Ovary (tissue), 9 donors: Measurements from ENCODE around the gene SKIL. TPM values are rescaled to one million over a fixed set of nuclear protein-coding genes. Genes with fewer than 3 reads are reported as not detected.

Experiments
- DNase-seq, 5 donors: peaks; one replicate each; pipeline ENCODE4 v3.0.0-alpha.2; 2019 to 2020
- H3K27ac ChIP-seq, 2 donors: fragments of 200-600 bp; one replicate each; pipeline versions ENCODE4 v1.5.1 to v1.8.0; 2019 to 2022
- H3K27me3 ChIP-seq: fragments of 200-600 bp; one replicate; pipeline ENCODE4 v1.8.0; 2022
- H3K36me3 ChIP-seq: fragments of 200-600 bp; sonication (generic); one replicate; pipeline ENCODE4 v1.5.1; 2019
- H3K4me1 ChIP-seq: one replicate; pipeline ENCODE4 v1.8.1; 2013; ENCODE audit warnings: mild to moderate bottlenecking, moderate library complexity; ENCODE audit not compliant: insufficient read depth
- H3K4me3 ChIP-seq: fragments of 200-600 bp; sonication (generic); one replicate; pipeline ENCODE4 v1.5.1; 2017
- H3K9me3 ChIP-seq, 2 donors: fragments of 200-600 bp in 1 of 2; sonication (generic) in 1 of 2; one replicate each; pipeline versions ENCODE4 v1.5.1 to v1.8.1; 2013 to 2019; ENCODE audit warnings: mild to moderate bottlenecking in 1 of 2, moderate library complexity in 1 of 2
- CTCF ChIP-seq, 3 donors: fragments of 450-650 bp in 2 of 3; fragments of 200-600 bp in 1 of 3; IDR thresholded peaks; one replicate each; pipeline versions ENCODE4 v1.5.1 to v1.8.0; 2016 to 2022; ENCODE audit warnings: antibody characterized with exemption in 3 of 3, mild to moderate bottlenecking in 1 of 3
- EP300 ChIP-seq: sonication (generic); formaldehyde crosslinking; IDR thresholded peaks from one replicate; pipeline ENCODE4 v1.6.1; 2017; ENCODE audit warnings: antibody characterized with exemption
- POLR2A ChIP-seq: fragments of 450-650 bp; IDR thresholded peaks from one replicate; pipeline ENCODE4 v1.6.1; 2017; ENCODE audit warnings: antibody characterized with exemption, mild to moderate bottlenecking, moderate library complexity
- WGBS, 3 donors: extraction: QIAGEN DNeasy Blood & Tissue Kit in 1 of 3; methylation state at CpG; one replicate each; pipeline versions ENCODE4 v1.1.5 to v1.1.7; 2013 to 2017; 5-methylcytosine and 5-hydroxymethylcytosine counted together
- intact Hi-C, 4 donors: fragments of 100-400 bp; cut with DNase I; formaldehyde crosslinking; loops; one replicate each; pipeline versions ENCODE4 v1.11.0 to v1.15.1; 2022 to 2023
- polyA plus RNA-seq, 2 donors: library from polyadenylated mRNA; stranded (reverse); fragments of 200-250 nt in 1 of 2; fragments of 350-450 nt in 1 of 2; fragmentation: Illumina TruSeq in 1 of 2; extraction: RNeasy Lipid Tissue Mini Kit (QIAGEN cat#74804) in 1 of 2; gene quantifications; one replicate each; pipeline ENCODE4 v1.2.3, GENCODE V29; 2013 to 2014
- total RNA-seq, 7 donors: library from RNA; depleted of rRNA in 2 of 7; stranded (reverse); fragments of >200 nt in 2 of 7; fragmentation: NEBNext Ultra II Directional in 3 of 7; extraction: Animal tissue kit (Norgen Biotek cat#: 25700) in 3 of 7; gene quantifications; one replicate each; pipeline versions ENCODE4 v1.1.0 to v1.2.4, GENCODE V29; 2016 to 2023
- donor health status: DM: no; HTN: no; CAD: no; lungs with moderate emphysema.
- donor health status: DM: no; HTN: no; CAD: no.
- donor health status: Bipolar disorder and iron deficiency.
- donor health status: DM: yes; HTN: yes; CAD: no.
- donor health status: DM: no; HTN: no; CAD: no.
- donor health status: DM: yes; HTN: yes; CAD: no.

Gene SKIL
- total and polyA plus RNA-seq, 9 donors = 8.2 to 57.8 (median 47.4) TPM

- Histone ChIP-seq H3K4me1 (peaks cover 21% of the 10 kb centered on the region), H3K4me3 (peak overlapping the region; percentile 53), H3K27me3 (no peaks in the 10 kb centered on the region), H3K27ac (peak overlapping the region; percentile 7 to 91), H3K9me3 (no peaks in the 10 kb centered on the region), H3K36me3 (no peaks in the 10 kb centered on the region)
- peak; percentile 38 to 58 (median 56) for DNase-seq
- TF ChIP-seq CTCF (IDR thresholded peaks at IDR 0.05) (no peak), POLR2A (no peak), EP300 (no peak)
- 4 to 13% (median 10%) methylated on average over 12 of the region's 12 CpGs for WGBS, 3 donors
- intact Hi-C loops = loop anchor here in 3 of 4 donors (5.0 to 10.0 kb wide), 3 partner anchors 54 to 76 kb away; no protein-coding TSS in a partner anchor
These were observed 63.7 kb downstream of the SKIL start for GRCh38 chr3:170421111-170421641.

GRCh38 chr3:170421758-170422157 lies 64.2 kb downstream of the SKIL start:
- intact Hi-C loops = loop anchor here in 3 of 4 donors (5.0 to 10.0 kb wide), 3 partner anchors 53 to 76 kb away; no protein-coding TSS in a partner anchor
- no peak for DNase-seq
- Histone ChIP-seq H3K27me3 (no peaks in the 10 kb centered on the region), H3K27ac (peak overlapping the region in 1 of 2 donors; percentile 91), H3K36me3 (no peaks in the 10 kb centered on the region), H3K9me3 (no peaks in the 10 kb centered on the region), H3K4me1 (peaks cover 21% of the 10 kb centered on the region), H3K4me3 (peak overlapping the region; percentile 53)
- 30 to 35% (median 33%) methylated on average over 2 of the region's 2 CpGs for WGBS, 3 donors
- TF ChIP-seq CTCF (IDR thresholded peaks at IDR 0.05) (no peak), EP300 (no peak), POLR2A (no peak)

- H3K9me3 ChIP-seq = no peaks in the 10 kb centered on the region
- TF ChIP-seq EP300 (no peak), POLR2A (no peak), CTCF (IDR thresholded peaks at IDR 0.05) (no peak)
- H3K27ac ChIP-seq = peak overlapping the region in 1 of 2 donors; percentile 91
- peaks cover 18% of the 10 kb centered on the region for H3K4me1 ChIP-seq
- WGBS, 3 donors = 17 to 47% (median 24%) methylated on average over 8 of the region's 8 CpGs
- DNase-seq = peak in 4 of 5 donors; percentile 31 to 59 (median 42)
- intact Hi-C loops = loop anchor here in 3 of 4 donors (5.0 to 10.0 kb wide), 3 partner anchors 52 to 74 kb away; no protein-coding TSS in a partner anchor
- H3K4me3 ChIP-seq = no peak overlapping the region
- H3K27me3 ChIP-seq = no peaks in the 10 kb centered on the region
- H3K36me3 ChIP-seq = no peaks in the 10 kb centered on the region
These were observed 65.6 kb downstream of the SKIL start for GRCh38 chr3:170423001-170423615.

- Histone ChIP-seq H3K9me3 (no peaks in the 10 kb centered on the region), H3K4me1 (peaks cover 22% of the 10 kb centered on the region), H3K36me3 (no peaks in the 10 kb centered on the region), H3K4me3 (no peak overlapping the region), H3K27me3 (no peaks in the 10 kb centered on the region), H3K27ac (no peak overlapping the region)
- intact Hi-C loops = loop anchor here in 3 of 4 donors (5.0 to 10.0 kb wide), 3 partner anchors 50 to 72 kb away; no protein-coding TSS in a partner anchor
- WGBS, 3 donors = 58 to 76% (median 64%) methylated on average over 8 of the region's 8 CpGs
- no peak for TF ChIP-seq POLR2A
- no peak for TF ChIP-seq CTCF (IDR thresholded peaks at IDR 0.05)
- no peak for TF ChIP-seq EP300
- DNase-seq = no peak
These were observed 67.4 kb downstream of the SKIL start for GRCh38 chr3:170424879-170425278.
